Mononuclear cell (primary cell): ENCODE data around the gene MARCHF4. TPM values are rescaled to one million over a fixed set of nuclear protein-coding genes. Genes with fewer than 3 reads are reported as not detected.

ENCODE experiments used
- H3K27me3 ChIP-seq: 2 replicates; pipeline ENCODE4 v1.6.0; 2011; ENCODE audit warnings: low read length, control low read depth; ENCODE audit not compliant: insufficient read depth
- H3K4me1 ChIP-seq: 2 replicates; pipeline ENCODE4 v1.5.1; 2011; ENCODE audit warnings: mild to moderate bottlenecking, low read length, control low read depth; ENCODE audit not compliant: insufficient read depth
- H3K4me3 ChIP-seq: 2 replicates; pipeline ENCODE4 v1.5.1; 2011; ENCODE audit warnings: mild to moderate bottlenecking, low read length, moderate library complexity
- H3K9me3 ChIP-seq: 2 replicates; pipeline ENCODE4 v1.5.1; 2011; ENCODE audit warnings: low read depth, mild to moderate bottlenecking, control low read depth, low read length
- total RNA-seq: library from RNA; depleted of rRNA; stranded (reverse); fragments of >200 nt; gene quantifications from one replicate; pipeline ENCODE4 v1.2.3, GENCODE V29; 2012

The MARCHF4 gene
- total RNA-seq, 1 donor: not detected

- Histone ChIP-seq H3K4me3 (no peak overlapping the region), H3K9me3 (no peaks in the 10 kb centered on the region), H3K27me3 (peaks cover 52% of the 10 kb centered on the region), H3K4me1 (peaks cover 5% of the 10 kb centered on the region)
These were observed 543 bp upstream of the MARCHF4 start for GRCh38 chr2:216372761-216373291.

GRCh38 chr2:216370961-216371712 lies 1.1 kb downstream of the MARCHF4 start:
- no peak overlapping the region for H3K4me3 ChIP-seq
- no peaks in the 10 kb centered on the region for H3K9me3 ChIP-seq
- peaks cover 5% of the 10 kb centered on the region for H3K4me1 ChIP-seq
- H3K27me3 ChIP-seq: peaks cover 57% of the 10 kb centered on the region

GRCh38 chr2:216369821-216370220 lies 2.5 kb downstream of the MARCHF4 start:
- Histone ChIP-seq H3K27me3 (peaks cover 57% of the 10 kb centered on the region), H3K9me3 (no peaks in the 10 kb centered on the region), H3K4me1 (peaks cover 5% of the 10 kb centered on the region), H3K4me3 (no peak overlapping the region)

- Histone ChIP-seq H3K9me3 (no peaks in the 10 kb centered on the region), H3K27me3 (peaks cover 40% of the 10 kb centered on the region)
These were observed 5.4 kb downstream of the MARCHF4 start for GRCh38 chr2:216366777-216367471.

GRCh38 chr2:216365518-216365917 lies 6.8 kb downstream of the MARCHF4 start:
- Histone ChIP-seq H3K27me3 (peaks cover 27% of the 10 kb centered on the region), H3K4me3 (no peak overlapping the region), H3K9me3 (no peaks in the 10 kb centered on the region), H3K4me1 (no peaks in the 10 kb centered on the region)

More at GRCh38 chr2:216366777-216367471, 5.4 kb downstream of the MARCHF4 start:
- H3K4me3 ChIP-seq: no peak overlapping the region
- peaks cover 2% of the 10 kb centered on the region for H3K4me1 ChIP-seq

GRCh38 chr2:216363221-216363620 lies 9.1 kb downstream of the MARCHF4 start:
- Histone ChIP-seq H3K4me3 (no peak overlapping the region), H3K9me3 (no peaks in the 10 kb centered on the region)

GRCh38 chr2:216362730-216363129 lies 9.6 kb downstream of the MARCHF4 start:
- peaks cover 5% of the 10 kb centered on the region for H3K27me3 ChIP-seq
- H3K4me3 ChIP-seq: no peak overlapping the region
- no peaks in the 10 kb centered on the region for H3K4me1 ChIP-seq
- no peaks in the 10 kb centered on the region for H3K9me3 ChIP-seq

More at GRCh38 chr2:216363221-216363620, 9.1 kb downstream of the MARCHF4 start:
- Histone ChIP-seq H3K27me3 (peaks cover 5% of the 10 kb centered on the region), H3K4me1 (no peaks in the 10 kb centered on the region)

GRCh38 chr2:216355711-216356110 lies 16.6 kb downstream of the MARCHF4 start:
- Histone ChIP-seq H3K4me1 (peaks cover 29% of the 10 kb centered on the region), H3K9me3 (no peaks in the 10 kb centered on the region), H3K27me3 (no peaks in the 10 kb centered on the region), H3K4me3 (no peak overlapping the region)

GRCh38 chr2:216354306-216354705 lies 18.0 kb downstream of the MARCHF4 start:
- Histone ChIP-seq H3K4me3 (no peak overlapping the region), H3K9me3 (no peaks in the 10 kb centered on the region), H3K27me3 (no peaks in the 10 kb centered on the region), H3K4me1 (peaks cover 38% of the 10 kb centered on the region)

GRCh38 chr2:216352653-216353270 lies 19.5 kb downstream of the MARCHF4 start:
- Histone ChIP-seq H3K27me3 (no peaks in the 10 kb centered on the region), H3K4me1 (peaks cover 40% of the 10 kb centered on the region), H3K4me3 (no peak overlapping the region), H3K9me3 (no peaks in the 10 kb centered on the region)

GRCh38 chr2:216351172-216351925 lies 20.9 kb downstream of the MARCHF4 start:
- Histone ChIP-seq H3K27me3 (no peaks in the 10 kb centered on the region), H3K4me3 (no peak overlapping the region), H3K9me3 (no peaks in the 10 kb centered on the region), H3K4me1 (peaks cover 40% of the 10 kb centered on the region)

GRCh38 chr2:216350214-216350791 lies 22.0 kb downstream of the MARCHF4 start:
- Histone ChIP-seq H3K9me3 (no peaks in the 10 kb centered on the region), H3K27me3 (no peaks in the 10 kb centered on the region), H3K4me1 (peaks cover 40% of the 10 kb centered on the region), H3K4me3 (no peak overlapping the region)

GRCh38 chr2:216349366-216349765 lies 22.9 kb downstream of the MARCHF4 start:
- Histone ChIP-seq H3K9me3 (no peaks in the 10 kb centered on the region), H3K27me3 (no peaks in the 10 kb centered on the region), H3K4me1 (peaks cover 38% of the 10 kb centered on the region), H3K4me3 (no peak overlapping the region)

- Histone ChIP-seq H3K9me3 (no peaks in the 10 kb centered on the region), H3K27me3 (no peaks in the 10 kb centered on the region), H3K4me1 (peaks cover 33% of the 10 kb centered on the region), H3K4me3 (no peak overlapping the region)
These were observed 23.5 kb downstream of the MARCHF4 start for GRCh38 chr2:216348756-216349308.
